Activated naive CD4-positive, alpha-beta T cell treated with anti-CD3 and anti-CD28 coated beads, Interleukin-2, amount 50 U/mL, for 24 hours (primary cell): ENCODE measurements around the gene ISCU.

Experiments
- H3K27ac Mint-ChIP-seq: one replicate; pipeline ENCODE4 v1.8.0; 2021; ENCODE audit warnings: mild to moderate bottlenecking, mixed read lengths
- H3K27me3 Mint-ChIP-seq: one replicate; pipeline ENCODE4 v1.8.0; 2021; ENCODE audit warnings: mixed read lengths
- H3K36me3 Mint-ChIP-seq: one replicate; pipeline ENCODE4 v1.8.0; 2021; ENCODE audit warnings: mixed read lengths
- H3K4me1 Mint-ChIP-seq: one replicate; pipeline ENCODE4 v1.8.0; 2021; ENCODE audit warnings: mixed read lengths
- H3K4me3 Mint-ChIP-seq: one replicate; pipeline ENCODE4 v1.8.0; 2021; ENCODE audit warnings: mild to moderate bottlenecking, mixed read lengths
- H3K9me3 Mint-ChIP-seq: one replicate; pipeline ENCODE4 v1.8.0; 2021; ENCODE audit warnings: mixed read lengths

ISCU gene

DNA sequence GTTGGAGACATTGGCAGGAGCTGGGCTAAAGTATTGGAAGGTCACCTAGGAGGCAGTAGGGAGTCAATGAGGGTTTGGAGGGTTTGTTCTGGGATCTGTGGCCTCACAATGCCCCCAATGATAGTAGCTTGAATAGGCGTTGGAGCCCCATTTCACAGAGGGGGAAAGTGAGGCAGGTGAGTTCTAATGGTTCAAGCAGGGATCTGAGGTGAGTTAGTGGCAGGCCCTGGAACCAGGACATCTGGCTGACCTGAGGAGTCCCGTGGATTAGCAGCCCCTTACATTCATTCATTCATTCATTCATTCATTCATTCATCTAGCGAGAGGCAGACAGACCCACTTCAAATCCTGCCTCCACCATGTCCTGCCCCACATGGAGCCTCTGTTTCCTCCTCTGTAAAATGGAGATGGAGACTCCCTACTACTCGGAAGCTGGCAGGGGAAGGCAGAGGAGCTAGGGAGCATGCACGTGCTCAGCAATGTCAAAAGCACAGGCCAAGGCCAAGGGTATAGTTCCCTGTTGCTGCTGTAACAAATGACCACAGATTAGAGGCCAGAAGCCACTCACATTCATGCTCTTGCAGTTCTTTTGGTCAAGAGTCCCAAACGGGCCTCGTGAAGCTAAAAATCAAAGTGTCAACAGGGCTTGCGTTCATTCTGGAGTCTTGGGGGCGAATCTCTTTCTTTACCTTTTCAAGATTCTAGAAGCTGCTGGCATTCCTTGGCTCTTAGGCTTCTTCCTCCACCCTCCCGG, 37.7 kb downstream of the ISCU start:
- Mint-ChIP-seq H3K27me3 (no peaks in the 10 kb centered on the region), H3K4me1 (no peaks in the 10 kb centered on the region), H3K4me3 (no peak overlapping the region), H3K9me3 (no peaks in the 10 kb centered on the region), H3K36me3 (no peaks in the 10 kb centered on the region), H3K27ac (no peak overlapping the region)

DNA sequence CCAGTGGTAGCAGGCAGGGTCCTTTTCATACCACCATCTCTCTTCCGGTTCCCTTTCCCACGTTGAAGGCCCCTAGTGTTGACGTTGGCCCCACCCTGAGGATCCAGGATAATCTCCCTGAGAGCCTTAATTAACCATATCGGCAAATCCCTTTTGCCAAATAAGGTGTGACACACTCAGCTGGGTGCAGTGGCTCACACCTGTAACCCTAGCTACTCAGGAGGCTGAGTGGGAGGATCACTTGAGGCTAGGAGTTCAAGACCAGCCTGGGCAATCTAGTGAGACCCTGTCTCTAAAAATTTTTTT, 38.3 kb downstream of the ISCU start:
- Mint-ChIP-seq H3K27ac (no peak overlapping the region), H3K4me3 (no peak overlapping the region), H3K9me3 (no peaks in the 10 kb centered on the region)

DNA sequence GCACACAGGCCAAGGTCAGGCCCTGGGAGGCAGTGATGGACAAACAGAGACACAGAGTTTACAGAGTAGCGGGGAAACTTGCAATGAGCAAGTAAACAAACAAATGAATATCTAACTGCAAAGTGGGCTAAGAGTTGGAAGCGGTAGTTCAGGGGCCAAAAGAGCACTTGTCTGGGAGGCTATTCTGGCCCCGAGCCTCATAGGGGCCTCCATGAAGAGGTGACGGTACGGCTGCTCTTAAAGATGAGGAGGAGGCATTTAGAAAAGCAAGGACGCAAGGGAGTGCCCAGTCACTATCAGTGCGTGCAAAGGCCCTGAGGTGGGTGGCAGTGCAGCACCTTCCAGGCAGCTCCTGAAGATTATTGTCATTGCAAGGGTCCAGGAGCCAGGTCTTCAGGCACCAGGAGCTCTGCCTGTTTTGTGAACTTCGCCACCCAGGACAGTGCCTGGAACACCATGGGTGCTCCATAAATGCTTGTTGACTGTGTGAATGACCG, 39.9 kb downstream of the ISCU start:
- Mint-ChIP-seq H3K4me3 (no peak overlapping the region), H3K27me3 (no peaks in the 10 kb centered on the region), H3K9me3 (no peaks in the 10 kb centered on the region), H3K36me3 (no peaks in the 10 kb centered on the region), H3K4me1 (no peaks in the 10 kb centered on the region), H3K27ac (no peak overlapping the region)

More for the DNA sequence above, 38.3 kb downstream of the ISCU start:
- H3K27me3 Mint-ChIP-seq: no peaks in the 10 kb centered on the region
- H3K4me1 Mint-ChIP-seq: no peaks in the 10 kb centered on the region
- no peaks in the 10 kb centered on the region for H3K36me3 Mint-ChIP-seq

DNA sequence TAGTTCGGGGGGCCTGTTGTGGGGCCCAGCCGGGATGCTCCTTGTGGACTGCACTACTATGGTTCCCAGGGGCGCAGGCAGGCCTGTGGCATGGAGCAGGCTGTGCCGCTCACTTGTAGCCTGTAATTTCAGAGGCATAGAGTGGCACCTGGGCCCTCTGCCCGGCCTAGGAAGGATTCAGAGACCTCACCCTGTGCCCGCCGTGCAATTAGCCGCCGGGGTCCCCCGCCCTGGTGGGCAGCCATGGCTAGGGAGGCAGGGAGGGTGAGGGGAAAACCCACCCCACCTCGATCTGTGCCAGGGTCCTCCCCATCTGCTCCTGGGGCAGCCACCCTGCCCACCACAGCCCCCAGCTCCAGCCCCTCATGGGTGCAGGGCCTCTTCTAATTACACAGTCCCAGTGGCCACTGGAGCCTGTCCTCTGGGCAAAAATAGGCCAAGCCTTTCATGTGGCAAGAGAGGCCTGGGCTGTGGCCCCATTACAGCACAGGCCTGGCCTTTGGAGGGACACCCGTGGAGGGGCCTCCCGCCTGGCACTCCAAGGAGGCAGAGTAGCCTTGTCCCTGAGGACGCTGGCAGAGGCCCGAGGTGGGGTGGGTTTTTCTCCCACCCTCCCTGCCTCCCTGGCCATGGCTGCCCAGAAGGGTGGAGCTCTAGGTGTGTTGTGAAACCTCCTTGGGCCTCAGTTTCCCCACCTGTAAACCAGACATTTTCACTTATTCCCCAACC, 40.7 kb downstream of the ISCU start:
- H3K27ac Mint-ChIP-seq: no peak overlapping the region
- H3K36me3 Mint-ChIP-seq: no peaks in the 10 kb centered on the region
- no peaks in the 10 kb centered on the region for H3K4me1 Mint-ChIP-seq
- no peaks in the 10 kb centered on the region for H3K27me3 Mint-ChIP-seq
- H3K4me3 Mint-ChIP-seq: no peak overlapping the region
- H3K9me3 Mint-ChIP-seq: no peaks in the 10 kb centered on the region

DNA sequence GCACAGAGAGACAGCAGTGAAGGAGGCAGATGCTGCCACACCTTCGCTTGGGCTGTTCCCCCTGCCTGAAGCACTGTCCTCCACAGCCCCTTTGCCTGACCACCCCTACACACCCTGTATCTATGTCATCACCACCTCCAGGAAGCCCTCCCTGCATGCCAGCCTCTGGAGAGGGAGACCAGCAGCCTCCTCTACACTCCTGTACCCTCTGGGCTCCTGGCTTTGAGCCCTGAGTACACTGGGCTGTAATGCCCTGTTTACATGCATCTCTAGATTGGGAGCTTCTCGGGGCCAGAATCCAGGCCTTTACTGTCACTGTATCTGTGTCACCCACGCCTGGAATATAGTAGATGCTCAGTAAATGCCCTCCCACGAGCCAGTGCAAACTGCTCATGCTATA, 41.3 kb downstream of the ISCU start:
- no peaks in the 10 kb centered on the region for H3K27me3 Mint-ChIP-seq
- no peaks in the 10 kb centered on the region for H3K4me1 Mint-ChIP-seq
- no peaks in the 10 kb centered on the region for H3K9me3 Mint-ChIP-seq
- H3K36me3 Mint-ChIP-seq: no peaks in the 10 kb centered on the region
- H3K27ac Mint-ChIP-seq: no peak overlapping the region
- no peak overlapping the region for H3K4me3 Mint-ChIP-seq

DNA sequence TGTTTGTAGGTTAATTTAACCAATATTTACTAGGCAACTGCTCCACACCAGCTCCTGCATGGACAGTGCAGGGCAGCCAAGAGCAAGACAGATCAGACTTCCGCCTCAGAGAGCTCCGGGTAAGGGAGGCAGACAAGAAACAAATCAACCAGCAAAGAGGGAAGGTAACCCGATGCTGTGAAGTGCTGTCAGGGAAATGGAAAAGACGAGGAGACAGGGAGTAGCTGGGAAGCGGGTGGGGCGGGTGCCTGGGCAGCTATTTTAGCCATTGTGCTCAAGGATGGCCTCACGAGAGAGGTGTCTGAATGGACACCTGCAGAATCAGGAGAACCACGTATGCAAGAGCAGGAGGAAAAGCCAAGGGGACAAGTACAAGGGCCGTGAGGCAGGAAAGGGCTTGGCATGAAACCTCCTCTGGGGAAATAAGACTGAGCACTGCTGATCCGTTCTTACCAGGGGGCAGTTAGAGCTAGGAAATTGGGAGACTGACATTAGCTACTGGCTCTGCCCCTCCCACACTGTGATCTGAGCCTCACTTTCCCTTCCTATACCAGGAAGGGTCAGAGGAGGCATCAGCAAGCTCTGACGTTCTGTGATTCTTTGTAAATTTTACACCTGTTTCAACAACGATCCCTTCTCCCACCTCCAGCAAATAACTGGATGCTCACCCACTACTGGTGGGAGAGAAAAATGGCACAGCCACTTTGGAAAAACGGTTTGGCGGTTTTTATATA, 42.0 kb downstream of the ISCU start:
- Mint-ChIP-seq H3K27ac (peak overlapping the region; percentile 18), H3K4me1 (no peaks in the 10 kb centered on the region)

DNA sequence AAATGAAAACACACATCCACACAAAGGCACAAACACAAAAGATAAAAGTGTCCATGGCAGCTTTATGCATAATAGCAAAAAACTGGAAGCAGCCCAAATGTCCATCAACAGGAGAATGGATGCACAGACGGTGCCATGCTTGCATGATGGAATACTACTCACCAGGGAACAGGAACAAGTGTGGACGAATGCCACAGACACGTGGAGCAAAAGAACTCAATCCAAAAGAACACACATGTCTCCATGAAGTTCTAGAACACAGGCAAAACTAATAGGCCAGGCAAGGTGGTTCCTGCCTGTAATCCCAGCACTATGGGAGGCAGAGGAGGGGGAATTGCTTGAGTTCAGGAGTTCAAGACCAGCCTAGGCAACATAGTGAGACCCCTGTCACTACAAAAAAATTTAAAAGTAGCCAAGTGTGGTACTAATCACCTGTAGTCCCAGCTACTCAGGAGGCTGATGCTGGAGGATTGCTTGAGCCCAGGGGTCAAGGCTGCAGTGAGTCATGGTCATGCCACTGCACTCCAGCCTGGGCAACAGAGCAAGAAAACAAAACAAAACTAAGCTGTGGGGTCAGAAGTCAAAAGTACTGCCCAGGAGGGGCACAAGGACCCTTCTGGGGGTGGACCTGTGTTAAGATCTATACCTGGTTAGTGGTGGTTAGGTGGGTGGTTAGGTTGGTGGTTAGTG, 42.7 kb downstream of the ISCU start:
- H3K4me1 Mint-ChIP-seq: no peaks in the 10 kb centered on the region
- H3K27ac Mint-ChIP-seq: peak overlapping the region; percentile 61
- H3K27me3 Mint-ChIP-seq: no peaks in the 10 kb centered on the region
- no peak overlapping the region for H3K4me3 Mint-ChIP-seq
- no peaks in the 10 kb centered on the region for H3K36me3 Mint-ChIP-seq
- H3K9me3 Mint-ChIP-seq: no peaks in the 10 kb centered on the region

More for the DNA sequence above, 42.0 kb downstream of the ISCU start:
- Mint-ChIP-seq H3K27me3 (no peaks in the 10 kb centered on the region), H3K4me3 (no peak overlapping the region), H3K36me3 (no peaks in the 10 kb centered on the region), H3K9me3 (no peaks in the 10 kb centered on the region)

DNA sequence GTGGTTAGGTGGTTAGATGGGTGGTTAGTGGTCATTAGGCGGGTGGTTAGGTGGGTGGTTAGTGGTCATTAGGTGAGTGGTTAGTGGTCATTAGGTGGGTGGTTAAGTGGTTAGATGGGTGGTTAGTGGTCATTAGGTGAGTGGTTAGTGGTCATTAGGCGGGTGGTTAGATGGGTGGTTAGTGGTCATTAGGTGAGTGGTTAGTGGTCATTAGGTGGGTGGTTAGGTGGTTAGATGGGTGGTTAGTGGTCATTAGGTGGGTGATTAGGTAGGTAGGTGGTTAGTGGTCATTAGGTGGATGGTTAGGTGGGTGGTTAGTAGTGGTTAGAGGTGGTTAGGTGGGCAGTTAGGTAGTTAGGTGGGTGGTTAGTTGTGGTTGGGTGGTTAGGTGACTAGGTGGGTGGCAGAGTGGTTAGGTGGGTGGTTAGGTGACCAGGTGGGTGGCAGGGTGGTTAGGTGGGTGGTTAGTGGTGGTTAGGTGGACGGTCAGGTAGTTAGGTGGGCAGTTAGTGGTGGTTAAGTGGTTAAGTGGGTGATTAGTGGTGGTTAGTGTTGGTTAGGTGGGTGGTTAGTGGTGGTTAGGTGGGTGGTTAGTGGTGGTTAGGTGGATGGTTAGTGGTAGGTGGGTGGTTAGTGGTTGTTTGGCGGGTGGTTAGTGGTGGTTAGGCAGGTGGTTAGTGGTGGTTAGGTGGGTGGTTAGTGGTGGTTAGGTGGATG, 43.5 kb downstream of the ISCU start:
- Mint-ChIP-seq H3K4me1 (no peaks in the 10 kb centered on the region), H3K27me3 (no peaks in the 10 kb centered on the region), H3K4me3 (no peak overlapping the region), H3K9me3 (no peaks in the 10 kb centered on the region), H3K27ac (peak overlapping the region; percentile 81), H3K36me3 (no peaks in the 10 kb centered on the region)

DNA sequence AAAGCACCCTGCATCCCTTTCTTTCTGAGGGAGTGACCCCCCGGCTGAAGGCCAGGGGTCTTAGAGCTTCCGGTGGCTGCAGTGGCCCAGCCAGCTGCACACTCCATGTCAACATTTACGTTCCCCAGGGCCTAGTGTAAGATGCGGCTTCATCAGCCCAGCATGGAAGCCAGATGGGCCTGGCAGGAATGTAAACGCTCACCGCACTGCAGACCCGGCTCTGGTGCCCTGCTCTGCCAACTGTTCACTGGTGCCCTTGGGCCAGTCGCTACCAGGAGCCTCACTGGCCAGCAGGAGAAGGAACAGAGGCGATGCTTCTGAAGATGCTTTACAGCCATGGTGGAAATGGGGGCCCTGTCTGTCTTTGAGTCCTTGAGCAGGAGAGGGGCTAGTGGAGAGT, 44.1 kb downstream of the ISCU start:
- no peaks in the 10 kb centered on the region for H3K36me3 Mint-ChIP-seq
- H3K27ac Mint-ChIP-seq: no peak overlapping the region
- no peaks in the 10 kb centered on the region for H3K27me3 Mint-ChIP-seq
- no peak overlapping the region for H3K4me3 Mint-ChIP-seq
- no peaks in the 10 kb centered on the region for H3K9me3 Mint-ChIP-seq
- H3K4me1 Mint-ChIP-seq: peaks cover under 1% of the 10 kb centered on the region

DNA sequence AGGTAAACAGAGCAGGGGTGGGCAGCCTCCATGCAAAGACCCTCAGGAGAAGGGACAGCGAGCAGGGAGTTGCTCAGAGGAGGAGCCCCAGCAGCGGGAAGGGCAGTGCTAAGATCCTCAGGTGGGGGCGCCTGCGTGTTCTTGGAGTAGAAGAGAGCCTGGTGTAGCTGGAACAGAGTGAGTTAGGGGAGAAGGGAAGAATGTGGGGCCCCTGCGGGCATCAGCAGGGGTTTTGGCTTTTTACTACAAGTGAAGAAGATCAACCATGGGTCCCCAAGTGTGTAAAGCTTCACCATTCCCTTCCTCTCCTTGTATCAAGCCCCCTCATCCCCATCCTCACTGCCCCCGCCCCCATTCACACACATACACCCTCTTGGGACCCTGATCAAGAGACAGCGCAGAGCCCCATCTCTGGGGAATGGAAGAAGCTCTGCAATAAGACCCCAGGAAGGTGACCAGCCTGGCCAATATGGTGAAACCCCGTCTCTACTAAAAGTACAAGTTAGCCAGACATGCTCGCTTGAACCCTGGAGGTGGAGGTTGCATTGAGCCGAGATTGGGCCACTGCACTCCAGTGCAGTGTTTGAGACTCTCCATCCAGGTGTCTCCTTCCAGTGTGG, 45.7 kb downstream of the ISCU start:
- no peaks in the 10 kb centered on the region for H3K36me3 Mint-ChIP-seq
- no peak overlapping the region for H3K4me3 Mint-ChIP-seq
- no peaks in the 10 kb centered on the region for H3K27me3 Mint-ChIP-seq
- H3K4me1 Mint-ChIP-seq: peaks cover 9% of the 10 kb centered on the region
- H3K27ac Mint-ChIP-seq: no peak overlapping the region
- H3K9me3 Mint-ChIP-seq: no peaks in the 10 kb centered on the region

DNA sequence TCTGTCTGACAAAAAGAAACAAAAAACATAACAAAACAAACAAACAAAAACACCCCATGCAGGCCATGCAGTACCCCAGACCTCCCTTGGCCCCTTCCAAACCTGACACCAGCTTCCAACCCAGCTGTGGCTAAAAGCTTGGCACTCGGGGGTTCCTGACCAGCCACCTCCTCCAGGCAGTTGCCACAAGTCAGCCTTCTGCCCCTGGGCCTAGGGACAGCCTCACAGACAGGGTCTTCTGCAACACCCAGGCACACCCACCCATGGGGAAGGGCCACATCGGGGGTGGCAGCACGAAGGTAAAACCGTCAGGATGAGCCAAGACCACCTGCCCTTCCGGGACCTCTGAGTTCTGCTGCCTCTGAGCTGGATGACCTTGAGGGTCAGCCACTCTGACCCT, 46.2 kb downstream of the ISCU start:
- Mint-ChIP-seq H3K4me1 (peaks cover 9% of the 10 kb centered on the region), H3K27ac (no peak overlapping the region)

DNA sequence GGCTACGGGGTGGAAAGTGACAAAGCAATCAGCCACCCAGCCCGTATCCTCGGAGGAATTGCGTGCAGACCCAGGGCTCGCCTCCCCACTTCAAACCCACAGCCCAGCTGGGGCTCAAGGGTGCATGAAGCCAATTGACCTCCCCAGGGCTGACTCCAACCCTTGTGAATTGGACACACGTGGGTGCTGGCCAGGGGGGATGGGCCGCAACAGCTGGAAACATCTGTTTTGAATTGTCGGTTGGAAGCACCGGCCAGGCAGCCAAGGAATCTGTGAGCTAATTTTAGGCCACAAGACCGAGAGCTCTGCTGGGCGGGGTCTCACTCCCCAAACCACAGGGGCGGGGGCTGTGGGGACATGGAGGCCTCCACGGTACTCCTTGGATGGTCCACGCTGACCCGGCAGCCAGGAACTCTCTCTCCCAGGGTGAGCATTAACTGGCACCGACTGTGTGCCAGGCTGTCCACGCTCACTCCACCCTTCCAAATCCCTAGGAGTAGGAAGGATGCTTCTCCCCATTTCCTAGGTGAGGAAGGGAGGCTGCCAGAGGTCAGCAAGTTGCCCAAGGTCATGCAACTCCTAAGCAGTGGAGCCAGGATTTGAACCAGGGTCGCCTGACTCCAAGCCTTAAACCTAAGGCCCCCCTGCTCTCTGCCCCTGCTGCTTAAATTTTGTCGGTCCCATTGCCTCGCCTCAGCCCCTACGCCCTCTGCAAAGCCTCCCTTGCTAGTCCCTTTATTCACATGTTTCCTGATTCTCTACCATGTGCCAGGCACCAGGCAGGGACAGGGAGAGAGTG, 47.3 kb downstream of the ISCU start:
- Mint-ChIP-seq H3K27me3 (no peaks in the 10 kb centered on the region), H3K9me3 (no peaks in the 10 kb centered on the region), H3K36me3 (no peaks in the 10 kb centered on the region), H3K4me3 (no peak overlapping the region), H3K4me1 (peaks cover 9% of the 10 kb centered on the region), H3K27ac (no peak overlapping the region)

More for the DNA sequence above, 46.2 kb downstream of the ISCU start:
- Mint-ChIP-seq H3K27me3 (no peaks in the 10 kb centered on the region), H3K36me3 (no peaks in the 10 kb centered on the region), H3K9me3 (no peaks in the 10 kb centered on the region), H3K4me3 (no peak overlapping the region)

DNA sequence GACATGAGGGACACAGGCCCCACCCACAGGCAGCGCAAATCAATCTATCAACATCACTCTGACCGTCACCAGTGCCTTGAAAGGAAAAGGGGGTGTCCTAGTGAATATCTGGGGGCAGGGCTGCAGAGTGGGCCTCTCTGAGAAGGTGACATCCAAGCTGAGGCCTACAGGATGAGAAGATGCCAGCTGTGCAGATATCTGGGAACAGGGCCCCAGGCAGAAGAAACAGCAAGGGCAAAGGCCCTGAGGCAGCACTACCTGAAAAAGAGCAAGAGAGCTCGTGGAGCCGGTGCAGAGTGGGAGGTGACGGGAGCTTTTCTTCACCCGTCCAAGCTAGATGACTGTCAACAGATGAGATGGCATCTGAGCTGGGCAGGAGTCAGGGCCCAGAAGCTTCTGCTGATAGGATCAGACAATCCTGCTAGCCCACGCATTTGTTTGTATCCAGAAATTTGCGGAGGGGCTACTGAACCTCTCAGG, 48.0 kb downstream of the ISCU start:
- Mint-ChIP-seq H3K27ac (no peak overlapping the region), H3K4me3 (no peak overlapping the region), H3K4me1 (peaks cover 9% of the 10 kb centered on the region), H3K36me3 (no peaks in the 10 kb centered on the region), H3K9me3 (no peaks in the 10 kb centered on the region), H3K27me3 (no peaks in the 10 kb centered on the region)
